Chondrocyte (in vitro differentiated cells): ENCODE measurements around the gene WBP2NL. TPM values are rescaled to one million over a fixed set of nuclear protein-coding genes. Genes with fewer than 3 reads are reported as not detected.

Source experiments
- DNase-seq: peaks from one replicate; pipeline ENCODE4 v3.0.0; 2021; ENCODE audit warnings: mixed read lengths, low spot score
- H3K27ac Mint-ChIP-seq: one replicate; pipeline ENCODE4 v1.8.0; 2021; ENCODE audit warnings: mild to moderate bottlenecking, moderate library complexity, mixed read lengths; ENCODE audit not compliant: unreplicated experiment
- H3K27me3 Mint-ChIP-seq: 2 replicates; pipeline ENCODE4 v1.8.0; 2021; ENCODE audit warnings: low read depth, mixed read lengths
- H3K36me3 Mint-ChIP-seq: 2 replicates; pipeline ENCODE4 v1.8.0; 2021; ENCODE audit warnings: low read depth, mixed read lengths
- H3K4me1 Mint-ChIP-seq: 2 replicates; pipeline ENCODE4 v1.8.0; 2021; ENCODE audit warnings: low read depth, mild to moderate bottlenecking, mixed read lengths
- H3K4me3 Mint-ChIP-seq: one replicate; pipeline ENCODE4 v1.8.0; 2021; ENCODE audit warnings: mild to moderate bottlenecking, moderate library complexity, mixed read lengths; ENCODE audit not compliant: unreplicated experiment
- H3K9me3 Mint-ChIP-seq: 2 replicates; pipeline ENCODE4 v1.8.0; 2021; ENCODE audit warnings: low read depth, mixed read lengths
- CTCF ChIP-seq: fragments of 200-600 bp; sonication (generic); IDR thresholded peaks from 2 replicates; pipeline ENCODE4 v1.5.0; 2021; ENCODE audit warnings: antibody characterized with exemption, mild to moderate bottlenecking, moderate library complexity
- total RNA-seq: library from RNA; stranded (reverse); gene quantifications from 3 replicates; pipeline ENCODE4 v1.2.1, GENCODE V29; 2021

WBP2NL gene
- total RNA-seq, 1 donor from 2014 or later = not detected

- Mint-ChIP-seq H3K9me3 (no peaks in the 10 kb centered on the region), H3K27me3 (no peaks in the 10 kb centered on the region), H3K4me1 (peaks cover 12% of the 10 kb centered on the region), H3K27ac (no peak overlapping the region), H3K36me3 (no peaks in the 10 kb centered on the region), H3K4me3 (no peak overlapping the region)
- TF ChIP-seq CTCF = peak; percentile 63
- DNase-seq = no peak
Measured at GRCh38 chr22:41957941-41958556, 40.5 kb upstream of the WBP2NL start.

GRCh38 chr22:41963453-41964111 is 35.0 kb upstream of the WBP2NL start:
- Mint-ChIP-seq H3K4me3 (no peak overlapping the region), H3K36me3 (no peaks in the 10 kb centered on the region), H3K4me1 (peaks cover 9% of the 10 kb centered on the region), H3K27ac (no peak overlapping the region), H3K27me3 (no peaks in the 10 kb centered on the region), H3K9me3 (no peaks in the 10 kb centered on the region)
- TF ChIP-seq CTCF = no peak
- DNase-seq = no peak

GRCh38 chr22:41964112-41964491 is 34.5 kb upstream of the WBP2NL start:
- H3K36me3 Mint-ChIP-seq = no peaks in the 10 kb centered on the region
- TF ChIP-seq CTCF = no peak
- no peaks in the 10 kb centered on the region for H3K27me3 Mint-ChIP-seq
- no peak for DNase-seq
- H3K4me1 Mint-ChIP-seq = peaks cover 9% of the 10 kb centered on the region
- H3K27ac Mint-ChIP-seq = no peak overlapping the region
- no peak overlapping the region for H3K4me3 Mint-ChIP-seq
- H3K9me3 Mint-ChIP-seq = no peaks in the 10 kb centered on the region

GRCh38 chr22:41966225-41966606 is 32.4 kb upstream of the WBP2NL start:
- no peak overlapping the region for H3K27ac Mint-ChIP-seq
- H3K36me3 Mint-ChIP-seq = no peaks in the 10 kb centered on the region
- TF ChIP-seq CTCF = no peak
- H3K4me3 Mint-ChIP-seq = no peak overlapping the region
- no peaks in the 10 kb centered on the region for H3K4me1 Mint-ChIP-seq
- H3K9me3 Mint-ChIP-seq = no peaks in the 10 kb centered on the region
- no peak for DNase-seq
- no peaks in the 10 kb centered on the region for H3K27me3 Mint-ChIP-seq

- no peaks in the 10 kb centered on the region for H3K4me1 Mint-ChIP-seq
- H3K9me3 Mint-ChIP-seq = no peaks in the 10 kb centered on the region
- TF ChIP-seq CTCF = peak; percentile 78
- H3K27ac Mint-ChIP-seq = no peak overlapping the region
- no peaks in the 10 kb centered on the region for H3K36me3 Mint-ChIP-seq
- no peak overlapping the region for H3K4me3 Mint-ChIP-seq
- H3K27me3 Mint-ChIP-seq = no peaks in the 10 kb centered on the region
- no peak for DNase-seq
Measured at GRCh38 chr22:41966607-41967240, 31.9 kb upstream of the WBP2NL start.
